T-helper 1 cell treated with Interleukin-12 subunit alpha and Interleukin-12 subunit beta and Interleukin-4 antibody, amounts not matched to agents 30 ng/mL and 1 ng/mL, for 36 hours (primary cell): ENCODE results near the gene KRT6A. TPM values are rescaled to one million over a fixed set of nuclear protein-coding genes. Genes with fewer than 3 reads are reported as not detected.
"Not testable (repeated sequence)": the region's sequence is repeated elsewhere in the genome, so short reads cannot be mapped to it uniquely, and the experiment has no call there.

Experiments
- intact Hi-C: fragments of 100-400 bp; cut with micrococcal nuclease; formaldehyde crosslinking; loops from one replicate; pipeline ENCODE4 v1.15.1; 2024
- total RNA-seq: library from RNA; stranded (reverse); gene quantifications from 2 replicates; pipeline ENCODE4 v1.2.3, GENCODE V29; 2022

The KRT6A gene
- total RNA-seq, 1 donor from 2014 or later = not detected

DNA sequence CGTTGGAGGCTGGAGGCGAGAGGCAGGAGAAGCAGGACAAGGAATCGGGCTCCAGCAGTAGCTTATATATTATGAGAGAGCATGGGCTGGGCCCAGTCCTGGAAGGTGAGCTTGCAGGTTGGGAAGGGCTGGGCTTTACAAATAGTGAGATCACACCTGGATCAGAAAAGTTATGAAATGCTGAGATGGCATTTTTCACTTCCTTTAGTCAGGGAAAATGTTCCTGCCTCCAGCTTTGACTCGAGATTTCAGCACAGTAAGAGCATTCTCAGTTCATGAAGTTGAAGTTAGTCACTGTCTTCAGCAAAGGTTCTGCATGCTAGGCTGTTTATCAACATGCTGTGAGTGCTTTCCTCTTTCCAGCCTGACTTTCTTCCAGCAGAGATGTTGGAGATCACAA lies 19.3 kb downstream of the KRT6A start, which contains the start of gene KRT6C:
Gene KRT6C (minus strand): TSS at position 38 of the 400 bp plus-strand sequence. CDS start 68 bp downstream, outside the sequence.
- intact Hi-C loops = no loop called here

DNA sequence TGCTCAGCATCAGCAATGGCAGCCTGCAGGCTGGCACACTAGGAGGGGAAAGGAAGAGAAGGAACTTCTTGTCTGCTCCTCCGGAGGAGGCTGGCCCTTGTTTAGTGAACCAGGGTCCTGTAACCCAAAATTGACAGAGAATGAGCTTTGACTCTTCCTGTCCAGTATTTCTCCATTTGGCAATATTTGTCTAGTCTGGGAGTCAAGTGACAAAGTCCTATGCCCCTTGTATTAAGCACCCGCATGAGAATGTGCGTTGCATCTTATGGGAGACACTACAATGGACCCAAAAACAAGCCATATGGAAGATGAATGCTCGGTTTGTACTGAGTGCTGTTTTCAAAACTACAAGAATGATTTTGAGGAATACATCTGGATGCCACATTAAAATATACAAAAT lies 23.2 kb downstream of the KRT6A start:
- intact Hi-C loops = no loop called here

DNA sequence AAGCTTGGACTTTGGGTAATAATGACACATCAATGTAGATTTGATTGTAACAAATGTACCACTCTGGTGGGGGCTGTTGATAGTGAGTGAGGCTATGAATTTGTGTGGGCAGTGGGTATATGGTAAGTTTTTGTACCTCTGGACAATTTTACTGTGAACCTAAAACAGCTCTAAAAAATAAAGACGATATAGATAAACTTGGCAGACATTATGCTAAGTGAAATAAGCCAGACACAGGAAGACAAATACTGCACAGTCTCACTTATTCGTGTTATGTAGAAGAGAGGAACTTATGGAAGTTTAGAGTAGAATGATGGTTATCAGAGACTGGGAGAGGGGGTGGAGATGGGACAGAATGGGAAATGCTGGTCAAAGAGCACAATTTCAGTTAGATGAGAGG lies 28.2 kb downstream of the KRT6A start:
- intact Hi-C loops = no loop called here

DNA sequence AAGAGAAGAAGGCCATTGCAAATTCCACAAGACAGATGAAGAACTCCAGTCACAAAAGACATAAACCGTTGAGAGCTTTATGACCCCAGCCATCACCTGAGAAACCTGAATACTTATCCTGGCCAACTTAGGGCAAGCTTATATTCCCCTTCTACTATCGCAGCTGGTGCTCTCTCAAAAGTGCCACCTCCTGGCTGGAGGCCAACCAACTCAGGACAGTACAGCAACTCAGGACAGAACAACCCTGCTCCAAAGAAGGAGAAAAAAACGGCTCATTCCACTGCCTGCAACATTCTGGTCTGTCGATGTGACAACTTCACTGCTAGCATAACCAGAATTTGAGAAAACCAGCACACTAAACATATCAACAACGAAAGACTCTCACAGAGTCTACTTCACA lies 31.4 kb downstream of the KRT6A start:
- intact Hi-C loops = no loop called here

DNA sequence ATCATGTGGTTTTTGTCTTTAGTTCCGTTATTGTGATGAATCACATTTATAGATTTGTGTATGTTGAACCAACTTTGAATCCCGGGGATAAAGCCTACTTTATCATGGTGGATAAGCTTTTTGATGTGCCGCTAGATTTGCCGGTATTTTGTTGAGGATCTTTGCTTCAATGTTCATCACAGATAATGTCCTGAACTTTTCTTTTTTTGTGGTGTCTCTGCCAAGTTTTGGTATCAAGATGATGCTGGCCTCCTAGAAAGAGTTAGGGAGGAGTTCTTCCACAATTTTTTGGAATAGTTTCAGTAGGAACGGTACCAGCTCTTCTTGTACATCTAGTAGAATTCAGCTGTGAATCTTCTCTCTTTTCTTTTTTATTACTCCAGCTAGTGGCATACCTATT lies 34.2 kb downstream of the KRT6A start:
- intact Hi-C loops = no loop called here

DNA sequence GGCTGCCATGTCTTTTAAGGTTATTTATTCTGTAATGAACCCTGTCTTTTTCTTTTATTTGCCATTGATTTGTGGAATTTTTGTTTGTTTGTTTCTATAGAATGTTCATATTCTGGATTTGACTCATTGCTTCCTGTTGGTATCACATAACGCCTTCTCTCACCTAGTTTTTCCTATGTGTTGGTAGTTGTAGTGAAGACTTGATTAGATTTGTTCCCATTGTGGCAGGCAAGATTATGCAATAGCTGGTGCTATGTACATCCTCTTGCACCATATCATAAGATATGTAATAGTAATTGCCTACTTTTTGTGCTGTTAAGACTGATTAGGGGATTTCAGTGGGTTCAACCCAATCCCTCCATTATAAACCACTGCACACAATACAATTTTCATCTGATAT lies 37.2 kb downstream of the KRT6A start:
- intact Hi-C loops = no loop called here

DNA sequence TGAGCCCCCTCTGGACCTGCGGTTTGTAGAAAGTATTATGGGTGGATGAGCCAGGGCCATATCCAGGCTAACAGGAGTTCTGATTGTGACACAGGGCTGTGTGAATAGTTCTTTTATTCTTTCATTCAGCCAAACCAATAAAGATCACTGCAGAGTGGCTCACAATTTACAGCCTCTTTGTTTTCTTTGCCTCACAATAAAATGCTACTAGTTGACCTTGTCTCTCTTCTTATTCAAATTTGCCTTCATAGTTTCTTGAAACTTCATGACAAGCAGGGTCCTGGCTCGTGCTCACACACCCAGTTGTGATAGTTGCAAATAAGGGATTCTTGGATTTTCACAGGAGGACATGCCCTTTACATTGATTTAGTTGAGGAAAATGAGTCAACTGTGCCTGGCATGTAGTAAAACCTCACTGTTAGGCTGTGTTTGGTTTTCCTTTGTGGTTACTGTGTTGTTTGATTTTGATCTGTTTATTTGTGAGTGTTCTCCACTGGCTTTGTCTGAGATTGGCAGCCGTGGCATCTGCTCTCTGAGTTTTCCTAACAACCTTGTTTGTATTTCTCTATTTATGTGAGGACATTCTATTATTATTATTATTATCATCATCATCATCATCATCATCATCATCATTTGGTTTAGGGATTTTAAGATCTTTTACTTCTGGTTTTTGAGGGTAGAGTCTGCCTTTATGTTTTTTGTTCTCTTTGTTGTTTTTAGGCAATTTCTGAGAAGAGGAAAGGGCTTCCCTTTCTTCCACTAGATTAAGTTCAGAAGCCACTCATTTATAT lies 38.5 kb downstream of the KRT6A start:
- intact Hi-C loops = no loop called here

DNA sequence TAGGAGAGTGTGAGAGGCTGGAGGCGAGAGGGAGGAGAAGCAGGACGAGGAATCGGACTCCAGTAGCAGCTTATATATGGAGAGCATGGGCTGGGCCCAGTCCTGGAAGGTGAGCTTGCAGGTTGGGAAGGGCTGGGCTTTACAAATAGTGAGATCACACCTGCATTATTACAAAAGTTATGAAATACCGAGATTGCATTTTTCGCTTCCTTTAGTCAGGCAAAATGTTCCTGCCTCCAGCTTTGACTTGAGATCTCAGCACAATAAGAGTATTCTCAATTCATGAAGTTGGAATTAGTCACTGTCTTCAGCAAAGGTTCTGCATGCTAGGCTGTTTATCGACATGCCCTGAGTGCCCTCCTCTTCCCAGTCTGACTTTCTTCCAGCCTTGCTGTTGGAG lies 41.0 kb downstream of the KRT6A start, which contains the start of gene KRT6B:
Gene KRT6B (minus strand): TSS at position 46 of the 400 bp plus-strand sequence. CDS start 68 bp downstream, outside the sequence.
- intact Hi-C loops = no loop called here

DNA sequence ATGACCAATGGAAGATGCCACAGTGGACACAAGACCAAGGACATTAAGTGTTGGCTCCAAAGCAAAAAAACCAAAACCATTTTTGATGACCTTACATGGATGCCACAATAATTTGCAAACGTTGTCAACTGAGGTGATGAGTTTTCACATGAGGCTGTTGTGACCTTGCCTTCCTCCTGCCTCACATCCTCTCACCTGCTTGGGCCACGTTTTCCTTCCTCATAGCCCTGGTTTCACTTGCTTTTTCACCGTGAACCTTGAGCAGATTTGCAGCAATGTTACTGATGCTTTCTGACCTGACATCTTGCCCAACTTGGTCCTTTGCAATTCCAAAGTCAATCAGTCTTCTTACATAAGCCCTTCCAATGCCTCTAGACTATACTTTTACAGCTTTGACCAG lies 44.8 kb downstream of the KRT6A start:
- intact Hi-C loops = no loop called here

DNA sequence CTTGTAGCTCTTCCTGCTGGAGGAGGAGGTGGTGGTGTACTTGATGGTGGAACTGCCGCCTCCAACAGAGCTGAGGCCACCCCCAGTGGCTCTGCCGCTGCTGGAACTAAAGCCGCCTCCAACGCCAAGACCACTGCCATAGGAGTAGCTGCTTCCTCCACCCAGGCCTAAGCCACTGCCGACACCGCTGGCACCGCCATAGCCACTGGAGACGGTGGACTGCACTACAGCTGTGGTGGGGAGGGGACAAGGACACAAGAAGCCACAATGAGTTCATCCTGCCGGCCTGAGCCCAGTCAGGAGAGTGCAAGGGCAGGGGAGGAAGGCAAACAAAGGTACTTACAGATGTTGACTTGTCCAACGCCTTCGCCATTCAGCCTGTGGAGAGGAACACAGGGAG lies 45.9 kb downstream of the KRT6A start:
- intact Hi-C loops = not testable (repeated sequence)

DNA sequence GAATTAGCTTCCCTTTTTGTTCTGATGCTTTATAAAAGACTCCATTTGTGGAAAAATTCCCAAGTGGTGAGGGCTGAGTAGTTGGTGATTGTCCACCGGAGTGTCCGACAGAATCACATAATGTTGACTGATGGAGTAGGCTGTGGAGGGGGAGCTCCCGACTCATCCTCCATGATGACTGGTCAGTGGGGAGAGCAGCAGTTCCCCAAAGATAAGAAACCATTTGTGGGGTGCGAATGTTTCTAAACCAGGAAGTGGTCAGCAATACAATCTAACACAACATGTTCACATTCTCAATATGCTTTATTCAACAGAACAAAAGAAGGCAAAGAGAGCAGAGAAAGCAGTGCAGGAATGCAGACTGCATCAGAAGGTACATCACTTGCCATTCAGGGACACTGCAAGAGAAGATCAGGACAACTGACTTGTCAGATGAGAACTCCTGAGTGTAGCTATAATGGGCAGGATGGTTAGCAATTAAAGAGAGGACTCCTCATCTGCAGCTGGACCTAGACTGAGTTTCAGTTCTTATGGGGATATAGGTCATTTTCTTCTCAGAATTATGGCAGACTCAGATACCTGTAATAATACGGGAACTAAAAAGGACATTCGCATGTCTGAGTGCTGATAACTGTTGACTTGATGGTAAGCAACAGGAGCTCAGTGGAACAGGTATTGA lies 46.6 kb downstream of the KRT6A start:
- intact Hi-C loops = no loop called here

DNA sequence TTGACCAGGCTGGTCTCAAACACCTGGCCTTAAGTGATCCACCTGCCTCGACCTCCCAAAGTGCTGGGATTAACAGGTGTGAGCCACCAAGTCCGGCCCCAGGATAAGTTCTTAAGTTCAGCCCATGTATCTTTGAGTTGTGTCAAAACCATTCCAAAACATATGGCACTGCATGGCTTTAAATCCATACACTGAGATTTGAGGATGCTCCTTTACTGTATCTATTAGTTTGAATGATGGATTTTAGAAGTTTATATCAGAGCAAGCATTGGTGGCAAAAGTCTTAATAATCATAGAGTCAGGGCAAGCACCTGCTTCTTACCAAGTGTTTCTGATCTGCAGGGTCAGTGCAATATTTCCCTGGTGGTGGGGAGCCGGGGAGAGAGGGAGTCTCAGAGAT lies 47.2 kb downstream of the KRT6A start:
- intact Hi-C loops = no loop called here

DNA sequence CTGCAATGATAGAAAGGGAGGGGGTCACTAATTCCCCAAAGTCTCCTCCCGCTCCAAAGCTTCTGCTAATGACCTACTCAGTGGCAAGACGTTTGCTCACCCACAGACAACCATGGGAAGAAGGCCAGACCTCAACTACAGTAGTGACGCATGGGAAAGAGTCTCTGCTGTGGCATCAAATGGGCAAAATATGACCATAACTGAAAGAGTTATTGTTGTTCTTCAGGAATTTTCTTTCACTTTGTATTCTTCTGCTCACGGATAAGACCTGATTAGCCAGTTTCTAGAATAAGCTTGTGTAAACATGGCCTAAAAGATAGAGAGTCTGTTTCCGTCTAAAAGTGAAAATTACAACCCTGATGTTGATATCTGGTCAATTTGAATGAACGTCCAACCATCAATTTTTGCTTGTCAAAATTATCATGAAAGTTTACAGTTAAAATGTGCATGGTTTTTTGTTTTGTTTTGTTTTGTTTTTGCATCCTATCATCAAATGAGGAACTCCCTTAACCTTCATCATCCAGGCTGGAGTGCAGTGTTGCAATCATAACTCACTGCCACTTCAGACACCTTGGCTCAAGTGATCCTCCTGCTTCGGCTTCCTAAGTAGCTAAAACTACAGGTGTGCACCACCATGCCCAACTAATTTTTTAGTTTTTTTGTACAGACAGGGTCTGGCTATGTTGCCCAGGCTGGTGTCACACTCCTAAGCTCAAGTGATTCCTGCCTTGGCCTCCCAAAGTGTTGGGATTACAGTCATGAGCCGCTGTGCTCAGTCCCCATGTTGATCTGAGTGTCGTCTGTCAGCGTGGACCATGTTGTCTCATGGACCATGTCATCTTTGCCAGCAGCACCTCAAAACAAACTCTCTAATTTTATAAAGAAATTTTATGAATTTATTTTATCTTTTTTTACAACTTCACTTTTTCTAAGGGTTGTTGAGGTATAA lies 48.1 kb downstream of the KRT6A start:
- intact Hi-C loops = no loop called here

DNA sequence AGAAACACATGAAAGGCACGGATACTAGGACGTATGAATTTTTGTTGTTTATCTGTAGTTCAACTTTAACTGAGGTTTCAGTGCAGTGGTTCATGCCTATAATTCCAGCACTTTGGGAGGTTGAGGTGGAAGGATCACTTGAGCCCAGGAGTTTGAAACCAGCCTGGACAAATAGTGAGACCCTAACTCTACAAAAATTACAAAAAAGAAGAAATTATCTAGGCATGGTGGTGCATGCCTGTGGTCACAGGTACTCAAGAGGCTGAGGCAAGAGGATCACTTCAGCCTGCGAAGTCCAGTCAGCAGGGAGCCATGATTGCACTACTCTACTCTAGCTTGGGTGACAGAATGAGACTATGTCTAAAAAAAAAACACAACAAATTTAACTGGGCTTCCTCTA lies 49.1 kb downstream of the KRT6A start:
- intact Hi-C loops = no loop called here

DNA sequence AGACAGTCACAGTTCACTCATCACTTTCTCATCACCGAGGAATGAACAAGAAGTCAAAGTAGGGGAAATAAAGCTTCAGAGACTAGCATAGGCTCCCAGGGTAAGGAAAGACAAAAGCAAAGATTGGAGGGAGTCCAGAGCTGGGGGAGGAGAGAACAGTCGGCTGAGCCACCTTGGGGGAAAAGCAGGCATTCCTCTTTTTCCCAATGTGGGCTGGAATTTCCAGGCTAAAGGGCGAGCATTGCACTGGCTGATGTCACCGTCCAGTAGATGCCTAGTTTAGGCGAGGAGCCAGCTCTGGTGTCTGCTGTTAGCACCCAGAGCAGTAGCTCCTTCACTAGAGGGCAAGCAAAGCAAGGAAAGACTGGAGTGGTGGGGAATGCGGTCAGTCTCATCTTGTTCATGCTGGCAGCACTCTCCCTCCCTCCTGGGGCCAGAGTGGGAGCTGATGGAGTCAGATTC lies 50.4 kb downstream of the KRT6A start:
- intact Hi-C loops = no loop called here

DNA sequence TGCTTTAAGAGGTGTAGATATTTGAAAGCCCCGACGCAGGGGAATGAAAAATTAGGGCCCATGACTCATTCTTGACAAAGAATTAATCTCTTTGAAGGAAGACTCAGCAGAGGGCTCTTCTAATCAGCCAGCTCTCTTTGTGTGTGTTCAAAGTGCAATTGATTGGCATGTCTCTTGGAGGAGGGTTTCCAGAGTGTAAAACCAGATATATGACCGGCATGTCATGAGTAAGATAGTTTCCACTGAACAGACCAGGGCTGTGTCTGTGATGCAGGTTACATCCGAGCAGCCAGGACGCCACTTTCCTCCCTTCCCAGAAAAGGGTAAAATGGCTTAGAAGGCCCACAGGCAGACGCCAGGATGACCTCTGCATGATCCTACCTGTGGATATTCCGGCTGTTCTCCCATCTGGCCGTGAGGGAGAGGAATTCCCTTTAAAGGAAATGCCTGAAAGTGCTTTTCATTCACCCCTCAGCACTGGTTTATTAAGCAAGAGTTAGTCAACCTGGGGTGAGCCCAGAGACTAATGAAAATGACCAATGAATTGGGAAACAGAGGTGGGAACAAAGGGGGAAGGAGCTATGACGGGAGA lies 51.6 kb downstream of the KRT6A start:
- intact Hi-C loops = no loop called here

DNA sequence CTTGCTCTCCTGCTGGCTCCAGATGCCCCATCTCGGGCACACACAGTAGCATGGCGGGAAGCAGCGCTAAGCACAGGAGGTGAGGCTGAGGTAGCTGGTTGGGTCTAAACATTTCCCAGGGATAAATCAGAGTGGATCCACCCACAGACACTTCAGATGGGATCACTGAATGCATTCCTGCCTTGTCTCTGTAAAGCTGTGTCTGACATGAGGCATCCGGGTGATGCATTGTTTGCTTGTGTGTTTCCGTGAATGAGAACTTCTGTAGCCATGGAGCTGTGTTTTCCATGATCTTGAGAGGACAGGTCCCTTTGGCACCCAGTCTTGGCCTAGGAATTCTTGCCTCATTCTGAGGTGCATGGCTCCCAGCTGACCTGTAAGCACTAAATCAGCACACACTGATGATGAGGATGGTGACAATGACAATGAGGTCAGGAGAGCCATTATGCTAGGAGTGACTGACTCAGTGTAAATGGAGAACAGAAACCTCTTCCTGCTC lies 52.2 kb downstream of the KRT6A start:
- intact Hi-C loops = no loop called here

DNA sequence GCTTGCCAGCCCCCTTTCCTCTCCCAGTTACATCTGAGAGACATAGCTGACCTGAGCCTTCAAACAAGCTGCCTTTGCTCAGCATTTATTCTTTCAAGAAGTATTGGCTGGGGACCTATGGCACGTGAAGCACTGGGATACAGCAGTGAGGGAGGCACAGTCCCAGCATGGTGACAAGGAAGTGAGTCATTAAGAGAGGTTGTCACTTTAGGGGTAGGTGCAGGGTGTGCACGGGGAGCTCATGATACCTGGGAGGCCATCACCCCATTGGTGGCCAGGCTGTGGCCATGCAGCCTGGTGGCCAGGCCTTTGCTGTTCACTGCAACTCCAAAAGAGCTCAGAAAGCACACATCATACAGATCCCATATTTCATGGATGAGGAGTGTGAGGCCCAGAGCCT lies 53.2 kb downstream of the KRT6A start:
- intact Hi-C loops = no loop called here

DNA sequence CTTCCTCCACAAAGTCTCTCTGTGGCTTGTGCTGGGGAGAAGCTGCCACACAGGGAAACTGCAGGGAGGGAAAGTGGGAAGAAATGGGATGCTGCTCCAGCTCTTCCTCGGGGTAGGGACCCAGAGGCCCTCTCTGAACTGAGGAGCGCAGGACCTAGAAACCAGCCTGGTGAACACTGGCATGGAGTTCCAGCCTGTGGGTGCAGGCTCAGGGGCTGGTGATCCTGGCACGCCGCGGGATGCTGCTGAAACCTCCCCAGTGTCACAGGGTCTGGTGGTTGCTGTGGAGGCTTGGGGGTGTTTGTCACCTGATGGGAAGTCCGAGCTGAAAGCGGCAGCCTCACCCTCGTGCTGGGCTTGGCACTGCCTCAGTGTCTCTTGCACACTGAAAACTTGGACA lies 53.6 kb downstream of the KRT6A start:
- intact Hi-C loops = no loop called here

DNA sequence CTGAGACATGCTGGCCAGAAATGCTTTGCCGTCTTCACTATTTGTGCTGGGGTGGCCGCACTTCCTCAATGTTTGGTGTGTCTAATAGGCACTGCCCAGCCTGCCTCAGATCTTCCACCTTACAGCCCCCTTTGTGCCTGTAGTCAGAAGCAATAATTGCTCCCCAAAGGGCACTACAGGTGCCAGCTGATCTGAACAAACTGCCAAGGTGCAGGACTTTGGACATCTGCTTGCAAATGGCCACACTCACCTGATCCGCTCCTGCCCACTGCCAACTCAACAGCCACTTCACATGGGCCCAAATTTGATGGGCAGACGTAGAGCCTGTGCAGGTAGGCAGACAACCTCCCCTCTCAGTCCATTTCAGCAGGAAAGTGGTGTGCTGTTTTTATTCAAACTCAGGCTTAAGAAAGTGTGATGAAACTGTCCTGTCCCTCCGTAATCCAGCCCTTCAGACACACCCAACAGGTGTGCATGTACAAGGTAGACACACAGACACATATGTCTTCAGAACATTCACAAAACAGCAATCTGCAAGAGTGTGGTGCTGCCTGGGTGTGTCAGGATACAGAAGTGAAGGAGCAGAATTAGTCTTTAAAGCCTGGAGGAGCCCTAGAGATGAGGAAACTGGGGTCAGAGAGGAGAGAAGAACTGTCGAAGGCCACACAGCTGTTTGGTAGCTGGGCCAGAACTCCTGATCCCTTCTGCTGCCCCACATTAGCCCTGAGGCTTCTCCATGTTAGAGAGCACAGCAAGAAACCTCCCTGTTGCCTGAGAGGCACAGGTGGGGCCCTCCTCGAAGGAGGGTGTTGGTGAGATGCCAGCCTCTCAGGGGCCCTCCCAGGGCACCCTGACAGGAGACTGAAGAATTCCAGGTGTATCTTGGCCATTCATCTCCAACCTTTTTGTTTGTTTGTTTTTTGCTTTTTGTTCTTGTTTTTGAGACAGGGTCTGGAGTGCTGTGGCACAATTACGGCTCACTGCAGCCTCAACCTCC lies 54.5 kb downstream of the KRT6A start:
- intact Hi-C loops = no loop called here
